Heart left ventricle (tissue), 13 donors: ENCODE results near the gene SLC19A2.

ENCODE experiments used
- POLR2A ChIP-seq, 2 donors: fragments of 450-650 bp; IDR thresholded peaks; one replicate each; pipeline ENCODE4 v1.6.1; 2017; ENCODE audit warnings: antibody characterized with exemption in 2 of 2, mild to moderate bottlenecking in 2 of 2, moderate library complexity in 2 of 2
- TF ChIP-seq, protein P1 (sequence below), 12 donors: fragments of 200-600 bp; sonication (generic) in 4 of 12; IDR thresholded peaks; one replicate each; pipeline versions ENCODE4 v1.5.0 to v1.8.0; 2018 to 2022; ENCODE audit warnings: antibody characterized with exemption in 12 of 12, mild to moderate bottlenecking in 5 of 12
- donor health status: ischemic (EF 13 %, LVEDD 7.1; RV severe dilation, severe dysfunction).
- donor health status: DM: no; HTN: yes; CAD: no.
- donor health status: DM: no; HTN: no; CAD: no.
- donor health status: ischemic (EF 25% LVEDD 6.9; RV normal size, moderate dysfunction).
- donor health status: ischemic (EF 25% LVEDD 5.7; RV mildly dilated, moderate dysfunction).
- donor health status: ischemic (EF 35%, LVEDD 5.7; RV mildly dilated, moderate dysfunction).
- donor health status: nonischemic (EF 11% LVEDD 7.7; RV severe dilation, severe dysfunction).
- donor health status: DM: yes; HTN: yes; CAD: no.
- donor health status: PGD.
- donor health status: ischemic (EF 29% LVEDD 5.4; RV normal size, mild dysfunction).
- donor health status: nonischemic (EF 23%, LVEDD 6.1; RV moderate dilation, normal function).

DNA sequence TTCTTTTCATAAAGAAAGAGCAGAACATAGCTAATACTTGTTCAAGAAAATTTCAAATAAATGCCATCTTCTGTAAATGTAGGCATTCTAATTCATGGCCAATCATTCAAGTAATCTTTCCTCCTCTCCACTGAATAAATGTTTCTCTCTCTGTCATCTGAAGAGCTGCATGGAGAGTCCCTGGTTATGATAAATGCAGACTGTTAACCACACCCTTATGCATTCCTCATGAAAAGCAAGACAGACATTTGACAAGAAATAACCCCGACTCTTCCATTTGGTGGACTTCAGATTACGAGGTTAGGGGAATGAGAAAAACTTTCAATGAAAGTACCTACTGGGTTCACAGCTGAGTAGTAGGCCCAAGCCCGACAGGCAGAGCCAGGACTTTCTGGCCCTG lies 44.7 kb upstream of the SLC19A2 start:
- TF ChIP-seq, protein P1, sequence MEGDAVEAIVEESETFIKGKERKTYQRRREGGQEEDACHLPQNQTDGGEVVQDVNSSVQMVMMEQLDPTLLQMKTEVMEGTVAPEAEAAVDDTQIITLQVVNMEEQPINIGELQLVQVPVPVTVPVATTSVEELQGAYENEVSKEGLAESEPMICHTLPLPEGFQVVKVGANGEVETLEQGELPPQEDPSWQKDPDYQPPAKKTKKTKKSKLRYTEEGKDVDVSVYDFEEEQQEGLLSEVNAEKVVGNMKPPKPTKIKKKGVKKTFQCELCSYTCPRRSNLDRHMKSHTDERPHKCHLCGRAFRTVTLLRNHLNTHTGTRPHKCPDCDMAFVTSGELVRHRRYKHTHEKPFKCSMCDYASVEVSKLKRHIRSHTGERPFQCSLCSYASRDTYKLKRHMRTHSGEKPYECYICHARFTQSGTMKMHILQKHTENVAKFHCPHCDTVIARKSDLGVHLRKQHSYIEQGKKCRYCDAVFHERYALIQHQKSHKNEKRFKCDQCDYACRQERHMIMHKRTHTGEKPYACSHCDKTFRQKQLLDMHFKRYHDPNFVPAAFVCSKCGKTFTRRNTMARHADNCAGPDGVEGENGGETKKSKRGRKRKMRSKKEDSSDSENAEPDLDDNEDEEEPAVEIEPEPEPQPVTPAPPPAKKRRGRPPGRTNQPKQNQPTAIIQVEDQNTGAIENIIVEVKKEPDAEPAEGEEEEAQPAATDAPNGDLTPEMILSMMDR (IDR thresholded peaks at IDR 0.05): no peak
- no peak for TF ChIP-seq POLR2A (IDR thresholded peaks at IDR 0.05)
